Measurements from ENCODE around the gene DST.

The DST gene

GRCh38 chr6:56434606-56435005 lies 208.1 kb downstream of the DST start:
- no peaks in the 10 kb centered on the region for H3K9me2 ChIP-seq (replicated peaks; ENCODE audit: control insufficient read depth, low read length)
- no peak overlapping the region for H3K4me3 ChIP-seq (ENCODE audit: low read length)
- no peaks in the 10 kb centered on the region for H3K27me3 ChIP-seq (ENCODE audit: control insufficient read depth, low read length)
- no peaks in the 10 kb centered on the region for H3F3A ChIP-seq (ENCODE audit: control insufficient read depth, insufficient read depth)
- no peaks in the 10 kb centered on the region for H3K9me3 ChIP-seq (ENCODE audit: control insufficient read depth, insufficient read depth, low read length)
- H3K79me2 ChIP-seq (ENCODE audit: control insufficient read depth, low read length) = no peaks in the 10 kb centered on the region
- no peak overlapping the region for H3K27ac ChIP-seq (ENCODE audit: low read depth, low read length)
- no peak overlapping the region for H3K4me2 ChIP-seq (ENCODE audit: low read length)
- no peak for TF ChIP-seq EZH2phosphoT487 (IDR thresholded peaks at IDR 0.05; ENCODE audit: borderline replicate concordance, low read length)
- TF ChIP-seq CTCF (IDR thresholded peaks at IDR 0.05; ENCODE audit: low read depth, low read length, poor library complexity, severe bottlenecking) = no peak
- H3K36me3 ChIP-seq (ENCODE audit: control insufficient read depth, low read length) = no peaks in the 10 kb centered on the region
- no peaks in the 10 kb centered on the region for H3K4me1 ChIP-seq (ENCODE audit: control insufficient read depth, low read length)
- no peaks in the 10 kb centered on the region for H4K20me1 ChIP-seq (ENCODE audit: control insufficient read depth, insufficient read depth, low read depth, low read length)

- Histone ChIP-seq H3K9me3 (ENCODE audit: control insufficient read depth, insufficient read depth, low read length) (no peaks in the 10 kb centered on the region), H3F3A (ENCODE audit: control insufficient read depth, insufficient read depth) (no peaks in the 10 kb centered on the region), H3K79me2 (ENCODE audit: control insufficient read depth, low read length) (no peaks in the 10 kb centered on the region), H3K4me1 (ENCODE audit: control insufficient read depth, low read length) (no peaks in the 10 kb centered on the region), H3K4me2 (ENCODE audit: low read length) (no peak overlapping the region), H3K4me3 (ENCODE audit: low read length) (no peak overlapping the region), H3K9me2 (replicated peaks; ENCODE audit: control insufficient read depth, low read length) (no peaks in the 10 kb centered on the region), H3K36me3 (ENCODE audit: control insufficient read depth, low read length) (no peaks in the 10 kb centered on the region), H3K27ac (ENCODE audit: low read depth, low read length) (no peak overlapping the region), H3K27me3 (ENCODE audit: control insufficient read depth, low read length) (no peaks in the 10 kb centered on the region), H4K20me1 (ENCODE audit: control insufficient read depth, insufficient read depth, low read depth, low read length) (no peaks in the 10 kb centered on the region)
- TF ChIP-seq CTCF (IDR thresholded peaks at IDR 0.05; ENCODE audit: low read depth, low read length, poor library complexity, severe bottlenecking) (no peak), EZH2phosphoT487 (IDR thresholded peaks at IDR 0.05; ENCODE audit: borderline replicate concordance, low read length) (no peak)
These were observed 209.6 kb downstream of the DST start for GRCh38 chr6:56433119-56433518.

- TF ChIP-seq EZH2phosphoT487 (IDR thresholded peaks at IDR 0.05; ENCODE audit: borderline replicate concordance, low read length) = no peak
- no peak for TF ChIP-seq CTCF (IDR thresholded peaks at IDR 0.05; ENCODE audit: low read depth, low read length, poor library complexity, severe bottlenecking)
- Histone ChIP-seq H3K27me3 (ENCODE audit: control insufficient read depth, low read length) (no peaks in the 10 kb centered on the region), H3K4me1 (ENCODE audit: control insufficient read depth, low read length) (no peaks in the 10 kb centered on the region), H3F3A (ENCODE audit: control insufficient read depth, insufficient read depth) (no peaks in the 10 kb centered on the region), H3K4me2 (ENCODE audit: low read length) (no peak overlapping the region), H3K9me2 (replicated peaks; ENCODE audit: control insufficient read depth, low read length) (no peaks in the 10 kb centered on the region), H3K9me3 (ENCODE audit: control insufficient read depth, insufficient read depth, low read length) (no peaks in the 10 kb centered on the region), H4K20me1 (ENCODE audit: control insufficient read depth, insufficient read depth, low read depth, low read length) (no peaks in the 10 kb centered on the region), H3K4me3 (ENCODE audit: low read length) (no peak overlapping the region), H3K27ac (ENCODE audit: low read depth, low read length) (no peak overlapping the region), H3K79me2 (ENCODE audit: control insufficient read depth, low read length) (no peaks in the 10 kb centered on the region), H3K36me3 (ENCODE audit: control insufficient read depth, low read length) (no peaks in the 10 kb centered on the region)
These were observed 210.5 kb downstream of the DST start for GRCh38 chr6:56432194-56432593.

All from DOHH2 (cell line).